22Rv1 (cell line): ENCODE measurements around the gene PLXNA4.

Experiments used
- H3K27ac ChIP-seq: fragments of 450-650 bp; 2 replicates; pipeline ENCODE4 v1.5.1; 2017
- ZFX ChIP-seq: fragments of 450-650 bp; IDR thresholded peaks from 2 replicates; pipeline ENCODE4 v1.6.1; 2017; ENCODE audit warnings: antibody characterized with exemption, borderline replicate concordance
- TF ChIP-seq, protein P1 (sequence below): fragments of 450-650 bp; IDR thresholded peaks from 2 replicates; pipeline ENCODE4 v1.5.1; 2017; ENCODE audit warnings: mild to moderate bottlenecking

The PLXNA4 gene, protein sequence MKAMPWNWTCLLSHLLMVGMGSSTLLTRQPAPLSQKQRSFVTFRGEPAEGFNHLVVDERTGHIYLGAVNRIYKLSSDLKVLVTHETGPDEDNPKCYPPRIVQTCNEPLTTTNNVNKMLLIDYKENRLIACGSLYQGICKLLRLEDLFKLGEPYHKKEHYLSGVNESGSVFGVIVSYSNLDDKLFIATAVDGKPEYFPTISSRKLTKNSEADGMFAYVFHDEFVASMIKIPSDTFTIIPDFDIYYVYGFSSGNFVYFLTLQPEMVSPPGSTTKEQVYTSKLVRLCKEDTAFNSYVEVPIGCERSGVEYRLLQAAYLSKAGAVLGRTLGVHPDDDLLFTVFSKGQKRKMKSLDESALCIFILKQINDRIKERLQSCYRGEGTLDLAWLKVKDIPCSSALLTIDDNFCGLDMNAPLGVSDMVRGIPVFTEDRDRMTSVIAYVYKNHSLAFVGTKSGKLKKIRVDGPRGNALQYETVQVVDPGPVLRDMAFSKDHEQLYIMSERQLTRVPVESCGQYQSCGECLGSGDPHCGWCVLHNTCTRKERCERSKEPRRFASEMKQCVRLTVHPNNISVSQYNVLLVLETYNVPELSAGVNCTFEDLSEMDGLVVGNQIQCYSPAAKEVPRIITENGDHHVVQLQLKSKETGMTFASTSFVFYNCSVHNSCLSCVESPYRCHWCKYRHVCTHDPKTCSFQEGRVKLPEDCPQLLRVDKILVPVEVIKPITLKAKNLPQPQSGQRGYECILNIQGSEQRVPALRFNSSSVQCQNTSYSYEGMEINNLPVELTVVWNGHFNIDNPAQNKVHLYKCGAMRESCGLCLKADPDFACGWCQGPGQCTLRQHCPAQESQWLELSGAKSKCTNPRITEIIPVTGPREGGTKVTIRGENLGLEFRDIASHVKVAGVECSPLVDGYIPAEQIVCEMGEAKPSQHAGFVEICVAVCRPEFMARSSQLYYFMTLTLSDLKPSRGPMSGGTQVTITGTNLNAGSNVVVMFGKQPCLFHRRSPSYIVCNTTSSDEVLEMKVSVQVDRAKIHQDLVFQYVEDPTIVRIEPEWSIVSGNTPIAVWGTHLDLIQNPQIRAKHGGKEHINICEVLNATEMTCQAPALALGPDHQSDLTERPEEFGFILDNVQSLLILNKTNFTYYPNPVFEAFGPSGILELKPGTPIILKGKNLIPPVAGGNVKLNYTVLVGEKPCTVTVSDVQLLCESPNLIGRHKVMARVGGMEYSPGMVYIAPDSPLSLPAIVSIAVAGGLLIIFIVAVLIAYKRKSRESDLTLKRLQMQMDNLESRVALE (N-terminal part only)

DNA sequence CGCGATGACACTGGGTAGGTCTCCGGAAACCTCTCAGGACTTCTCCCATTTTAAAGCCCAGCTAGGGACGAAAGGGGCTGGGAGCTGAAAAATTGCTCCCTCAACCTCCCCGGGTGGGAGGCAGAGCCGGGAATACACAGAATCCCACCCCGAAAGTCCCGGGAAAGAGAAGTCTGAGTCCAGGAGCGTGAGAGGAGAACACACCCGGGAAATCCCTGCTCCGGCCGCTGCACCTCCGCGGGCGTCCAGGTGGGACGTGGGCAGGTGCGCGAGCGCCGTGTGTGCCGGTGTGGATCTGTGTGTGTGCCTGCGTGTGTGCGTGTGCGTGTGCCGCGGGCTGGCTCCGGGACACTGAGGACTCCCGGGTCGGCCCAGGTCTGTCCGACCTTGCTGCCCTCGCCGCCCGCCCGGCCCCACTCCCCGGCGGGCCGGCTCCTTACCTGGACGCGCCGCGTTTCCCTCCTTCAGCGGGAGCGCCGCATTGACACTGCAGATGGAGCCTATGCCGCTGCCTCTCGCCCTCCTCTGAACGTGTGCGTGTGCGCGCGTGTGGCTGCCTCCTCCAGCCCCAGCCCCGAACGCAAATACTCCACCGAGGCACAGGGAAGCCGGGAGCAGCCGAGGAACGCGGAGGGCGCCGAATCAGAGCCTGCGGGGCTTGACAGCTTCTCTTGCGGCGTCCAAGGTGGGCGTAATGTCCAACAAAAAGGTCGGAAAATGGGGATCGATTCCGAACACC, at the start of gene PLXNA4:
Gene PLXNA4 (minus strand): TSS at position 489 of the 739 bp plus-strand sequence. CDS start 67,777 bp downstream, outside the sequence.
- H3K27ac ChIP-seq, result no peak within 1 kb of the TSS
- no peak for TF ChIP-seq ZFX
- TF ChIP-seq, protein P1, sequence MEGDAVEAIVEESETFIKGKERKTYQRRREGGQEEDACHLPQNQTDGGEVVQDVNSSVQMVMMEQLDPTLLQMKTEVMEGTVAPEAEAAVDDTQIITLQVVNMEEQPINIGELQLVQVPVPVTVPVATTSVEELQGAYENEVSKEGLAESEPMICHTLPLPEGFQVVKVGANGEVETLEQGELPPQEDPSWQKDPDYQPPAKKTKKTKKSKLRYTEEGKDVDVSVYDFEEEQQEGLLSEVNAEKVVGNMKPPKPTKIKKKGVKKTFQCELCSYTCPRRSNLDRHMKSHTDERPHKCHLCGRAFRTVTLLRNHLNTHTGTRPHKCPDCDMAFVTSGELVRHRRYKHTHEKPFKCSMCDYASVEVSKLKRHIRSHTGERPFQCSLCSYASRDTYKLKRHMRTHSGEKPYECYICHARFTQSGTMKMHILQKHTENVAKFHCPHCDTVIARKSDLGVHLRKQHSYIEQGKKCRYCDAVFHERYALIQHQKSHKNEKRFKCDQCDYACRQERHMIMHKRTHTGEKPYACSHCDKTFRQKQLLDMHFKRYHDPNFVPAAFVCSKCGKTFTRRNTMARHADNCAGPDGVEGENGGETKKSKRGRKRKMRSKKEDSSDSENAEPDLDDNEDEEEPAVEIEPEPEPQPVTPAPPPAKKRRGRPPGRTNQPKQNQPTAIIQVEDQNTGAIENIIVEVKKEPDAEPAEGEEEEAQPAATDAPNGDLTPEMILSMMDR, result peak; percentile 15; the same call in 1 of the 2 replicates

DNA sequence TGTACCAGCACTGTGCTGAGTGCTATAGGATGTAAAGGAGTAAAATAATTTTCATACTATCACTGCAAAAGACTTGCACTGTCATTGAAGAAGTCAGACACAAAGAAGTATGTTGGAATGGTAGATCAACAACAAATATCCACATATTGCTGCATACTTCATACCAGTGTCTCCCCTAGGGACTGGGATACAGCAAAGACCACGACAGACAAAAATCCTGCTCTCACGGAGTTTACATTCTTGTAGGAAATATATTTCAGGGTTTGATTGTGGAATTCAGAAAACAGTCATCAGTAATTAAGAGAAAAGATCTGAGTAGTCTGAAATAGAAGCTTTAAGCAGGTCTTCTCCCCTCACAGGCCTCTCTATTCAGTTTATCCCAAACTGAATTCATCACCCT, 49.4 kb upstream of the PLXNA4 start:
- no peak for TF ChIP-seq ZFX
- TF ChIP-seq, protein P1, result no peak
- no peak overlapping the region for H3K27ac ChIP-seq

DNA sequence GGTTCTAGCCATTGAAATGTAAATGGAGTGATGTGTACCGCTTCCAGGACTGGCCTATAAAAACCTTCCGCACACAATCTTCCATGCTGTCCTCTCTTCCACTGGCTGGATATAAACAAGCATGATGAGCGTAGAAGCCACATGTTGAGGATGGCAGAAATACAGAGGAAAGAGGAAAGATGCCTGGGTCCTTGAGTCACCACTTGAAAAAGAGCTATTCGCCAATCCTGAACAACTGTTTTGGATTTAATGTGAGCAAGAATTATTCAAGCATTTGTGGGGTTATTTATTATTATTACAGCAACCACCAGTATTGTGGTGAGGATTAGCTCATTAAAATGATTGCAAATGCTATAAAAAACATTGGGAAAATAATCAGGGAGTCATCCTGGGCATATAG, 45.8 kb upstream of the PLXNA4 start:
- H3K27ac ChIP-seq, result no peak overlapping the region
- TF ChIP-seq, protein P1, result no peak
- TF ChIP-seq ZFX, result no peak

DNA sequence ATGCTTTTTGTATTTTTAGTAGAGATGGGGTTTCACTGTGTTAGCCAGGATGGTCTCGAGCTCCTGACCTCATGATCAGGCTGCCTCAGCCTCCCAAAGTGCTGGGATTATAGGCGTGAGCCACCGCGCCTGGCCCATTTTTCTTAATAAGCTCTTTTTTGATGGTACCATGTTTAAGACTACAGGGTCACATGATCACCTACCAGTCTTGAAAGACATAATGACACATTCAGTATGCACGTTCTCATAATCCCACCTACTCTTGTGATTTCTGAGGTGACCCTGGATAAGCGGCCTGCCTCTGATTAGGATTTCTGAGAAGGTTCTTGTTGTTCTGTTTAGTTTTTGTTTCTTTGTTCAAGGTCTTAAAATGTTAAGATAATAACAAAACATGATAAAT, 43.7 kb upstream of the PLXNA4 start:
- no peak overlapping the region for H3K27ac ChIP-seq
- TF ChIP-seq, protein P1, result no peak
- no peak for TF ChIP-seq ZFX

DNA sequence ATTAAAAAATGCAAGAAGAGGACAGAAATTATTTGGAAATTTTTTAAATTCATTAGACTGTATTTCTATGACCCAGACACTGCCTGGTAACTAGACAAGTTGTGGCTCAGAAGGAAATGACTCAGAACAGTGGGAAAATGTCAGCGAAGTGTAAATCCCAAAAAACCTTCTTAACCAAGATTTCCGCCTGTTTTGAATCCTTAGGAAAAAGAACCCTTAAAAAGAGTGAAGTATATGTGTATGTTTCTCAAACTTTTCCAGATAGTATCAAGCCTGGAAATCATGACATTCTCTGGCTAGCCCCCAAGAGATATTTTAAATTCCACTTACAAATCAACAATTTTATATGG, 42.7 kb upstream of the PLXNA4 start:
- TF ChIP-seq ZFX, result no peak
- TF ChIP-seq, protein P1, result no peak
- no peak overlapping the region for H3K27ac ChIP-seq

DNA sequence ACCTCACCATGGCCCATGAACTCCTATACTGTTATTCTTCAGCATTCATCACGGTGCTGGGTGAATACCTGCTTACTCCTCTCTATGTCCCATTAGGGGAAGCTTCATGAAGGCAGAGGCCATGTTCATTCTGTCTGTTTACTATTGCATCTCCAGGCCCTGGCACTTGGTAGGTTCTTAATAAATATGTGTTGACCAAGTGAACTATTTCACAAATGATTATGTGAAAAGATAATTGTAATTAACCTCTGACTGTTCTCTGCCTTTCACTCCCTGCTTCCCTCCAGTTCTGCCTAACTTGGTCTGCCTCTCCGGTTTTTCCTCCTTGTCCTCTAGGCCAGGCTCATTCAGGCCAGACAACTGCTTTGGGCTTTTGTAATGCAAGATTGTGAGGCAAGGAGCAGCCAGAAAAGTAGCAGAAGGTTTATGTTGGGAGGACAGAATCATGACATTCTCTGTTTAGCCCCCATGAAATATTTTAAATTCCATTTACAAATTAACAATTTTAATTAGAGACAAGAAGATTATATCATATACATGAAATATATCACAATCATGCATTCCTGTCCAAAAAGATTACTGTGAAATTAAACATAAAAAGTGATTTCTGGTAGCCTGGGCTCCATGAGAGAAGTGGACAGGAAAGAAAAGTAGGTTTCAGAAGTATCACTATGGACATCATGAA, 42.1 kb upstream of the PLXNA4 start:
- TF ChIP-seq, protein P1, result no peak
- no peak for TF ChIP-seq ZFX
- H3K27ac ChIP-seq, result no peak overlapping the region
